OCI-LY3 (cell line): ENCODE measurements around the gene TMPRSS2.

Experiments
- EZH2phosphoT487 ChIP-seq: fragments of 200-600 bp; shearing (Covaris generic); IDR thresholded peaks from 2 replicates; pipeline ENCODE4 v1.6.1; 2018; ENCODE audit warnings: antibody characterized with exemption, mixed run types, low read depth
- TF ChIP-seq, protein P1 (sequence below): fragments of 200-600, 300-600 bp; sonication (generic); IDR thresholded peaks from 2 replicates; pipeline ENCODE4 v1.5.1; 2014; ENCODE audit warnings: antibody characterized with exemption, low read length, low read depth

GRCh38 chr21:41490330-41490729, 17.6 kb downstream of the TMPRSS2 start:
- TF ChIP-seq, protein P1, sequence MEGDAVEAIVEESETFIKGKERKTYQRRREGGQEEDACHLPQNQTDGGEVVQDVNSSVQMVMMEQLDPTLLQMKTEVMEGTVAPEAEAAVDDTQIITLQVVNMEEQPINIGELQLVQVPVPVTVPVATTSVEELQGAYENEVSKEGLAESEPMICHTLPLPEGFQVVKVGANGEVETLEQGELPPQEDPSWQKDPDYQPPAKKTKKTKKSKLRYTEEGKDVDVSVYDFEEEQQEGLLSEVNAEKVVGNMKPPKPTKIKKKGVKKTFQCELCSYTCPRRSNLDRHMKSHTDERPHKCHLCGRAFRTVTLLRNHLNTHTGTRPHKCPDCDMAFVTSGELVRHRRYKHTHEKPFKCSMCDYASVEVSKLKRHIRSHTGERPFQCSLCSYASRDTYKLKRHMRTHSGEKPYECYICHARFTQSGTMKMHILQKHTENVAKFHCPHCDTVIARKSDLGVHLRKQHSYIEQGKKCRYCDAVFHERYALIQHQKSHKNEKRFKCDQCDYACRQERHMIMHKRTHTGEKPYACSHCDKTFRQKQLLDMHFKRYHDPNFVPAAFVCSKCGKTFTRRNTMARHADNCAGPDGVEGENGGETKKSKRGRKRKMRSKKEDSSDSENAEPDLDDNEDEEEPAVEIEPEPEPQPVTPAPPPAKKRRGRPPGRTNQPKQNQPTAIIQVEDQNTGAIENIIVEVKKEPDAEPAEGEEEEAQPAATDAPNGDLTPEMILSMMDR, result no peak
- no peak for TF ChIP-seq EZH2phosphoT487
